Keratinocyte (primary cell): Measurements from ENCODE around the gene AFG1L. TPM values are rescaled to one million over a fixed set of nuclear protein-coding genes. Genes with fewer than 3 reads are reported as not detected.

Source experiments
- DNase-seq: peaks from one replicate; pipeline ENCODE4 v3.0.0-alpha.2; 2011; ENCODE audit warnings: low read depth, missing footprints, low spot score
- FAIRE-seq: peaks from 2 replicates; lab custom pipeline; 2011; peaks lifted over from hg19 to GRCh38; lab: Jason Lieb, UNC
- H2AFZ ChIP-seq: 2 replicates; pipeline ENCODE4 v1.6.0; 2012; ENCODE audit warnings: low read length, control low read depth, inconsistent platforms; ENCODE audit not compliant: control insufficient read depth
- H3K27ac ChIP-seq: 2 replicates; pipeline ENCODE4 v1.5.1; 2011; ENCODE audit warnings: low read length; ENCODE audit not compliant: control insufficient read depth, insufficient read depth
- H3K27me3 ChIP-seq: 3 replicates; pipeline ENCODE4 v1.6.0; 2011; ENCODE audit warnings: low read length; ENCODE audit not compliant: control insufficient read depth, insufficient read depth; ENCODE audit errors: extremely low read depth
- H3K36me3 ChIP-seq, 2 experiments: 2 replicates in 1 of 2; 3 replicates in 1 of 2; pipeline ENCODE4 v1.5.1; 2011; ENCODE audit warnings: low read length in 2 of 2, mild to moderate bottlenecking in 1 of 2; ENCODE audit not compliant: control insufficient read depth in 2 of 2, insufficient read depth in 2 of 2; ENCODE audit errors: extremely low read depth in 1 of 2
- H3K4me1 ChIP-seq: 3 replicates; pipeline ENCODE4 v1.5.1; 2011; ENCODE audit warnings: low read length; ENCODE audit not compliant: control insufficient read depth, insufficient read depth; ENCODE audit errors: extremely low read depth
- H3K4me2 ChIP-seq: 3 replicates; pipeline ENCODE4 v1.6.0; 2011; ENCODE audit warnings: low read depth, low read length; ENCODE audit not compliant: control insufficient read depth, insufficient read depth; ENCODE audit errors: extremely low read depth
- H3K4me3 ChIP-seq, 3 experiments: fragments of 200-600 bp in 1 of 3; sonication (generic) in 1 of 3; 2 replicates in 2 of 3; 3 replicates in 1 of 3; pipeline ENCODE4 v1.5.1; 2011 to 2016; ENCODE audit warnings: low read length in 3 of 3, mild to moderate bottlenecking in 3 of 3, control low read depth in 2 of 3, inconsistent platforms in 1 of 3, low read depth in 1 of 3, mixed read lengths in 1 of 3, mixed run types in 1 of 3, moderate library complexity in 1 of 3; ENCODE audit not compliant: control insufficient read depth in 2 of 3, insufficient read depth in 2 of 3; ENCODE audit errors: extremely low read depth in 1 of 3
- H3K79me2 ChIP-seq: 2 replicates; pipeline ENCODE4 v1.6.0; 2012; ENCODE audit warnings: low read length; ENCODE audit not compliant: control insufficient read depth, insufficient read depth
- H3K9ac ChIP-seq: 3 replicates; pipeline ENCODE4 v1.6.0; 2011; ENCODE audit warnings: low read length; ENCODE audit not compliant: control insufficient read depth, insufficient read depth; ENCODE audit errors: extremely low read depth
- H3K9me1 ChIP-seq: 3 replicates; pipeline ENCODE4 v1.6.0; 2011; ENCODE audit warnings: low read length; ENCODE audit not compliant: control insufficient read depth, insufficient read depth; ENCODE audit errors: extremely low read depth
- H3K9me3 ChIP-seq: 2 replicates; pipeline ENCODE4 v1.5.1; 2012; ENCODE audit warnings: low read depth, low read length; ENCODE audit not compliant: control insufficient read depth
- H4K20me1 ChIP-seq: 3 replicates; pipeline ENCODE4 v1.6.0; 2011; ENCODE audit warnings: low read length; ENCODE audit not compliant: control insufficient read depth, insufficient read depth; ENCODE audit errors: extremely low read depth
- CTCF ChIP-seq, 3 experiments: IDR thresholded peaks in 1 of 3; conservative IDR thresholded peaks in 1 of 3; optimal IDR thresholded peaks in 1 of 3; 2 replicates in 2 of 3; 3 replicates in 1 of 3; pipeline versions ENCODE3 to v1.5.1; 2011; ENCODE audit warnings: low read length in 3 of 3, mild to moderate bottlenecking in 3 of 3, moderate library complexity in 2 of 3, control low read depth in 1 of 3, inconsistent platforms in 1 of 3; ENCODE audit not compliant: insufficient read depth in 2 of 3; ENCODE audit errors: extremely low read depth in 1 of 3
- EZH2 ChIP-seq: IDR thresholded peaks from one replicate; pipeline ENCODE4 v1.6.1; 2012; ENCODE audit warnings: inconsistent platforms, mild to moderate bottlenecking, low read length, moderate library complexity
- dilution Hi-C: fragments of 300-500 bp; cut with MboI; formaldehyde crosslinking; loops from one replicate; pipeline ENCODE4 v1.7.0; 2020; ENCODE audit warnings: low sequenced_read_pairs; ENCODE audit not compliant: extremely low pct_ligation_motif_present
- polyA plus RNA-seq, 5 experiments: library from polyadenylated mRNA; depleted of rRNA in 3 of 5; stranded (reverse) in 3 of 5; stranded (forward) in 1 of 5; unstranded in 1 of 5; fragments of >200 nt; gene quantifications; 1 replicate in 1 of 5; 2 replicates in 3 of 5; 3 replicates in 1 of 5; pipeline versions ENCODE4 v1.2.1 to v1.2.3, GENCODE V29; 2011 to 2012; ENCODE audit warnings: missing spikeins in 2 of 5, low read depth in 1 of 5, low replicate concordance in 1 of 5

Gene AFG1L
- polyA plus RNA-seq, 1 donor (not counting 4 experiments of a cell fraction or from before 2014, with no cell fraction given): 3.1 TPM

- H4K20me1 ChIP-seq: no peaks in the 10 kb centered on the region
- DNase-seq: no peak
- H3K36me3 ChIP-seq: no peaks in the 10 kb centered on the region
- dilution Hi-C loops: no loop called here
- no peak for FAIRE-seq
- H3K4me2 ChIP-seq: no peak overlapping the region
- no peak for TF ChIP-seq CTCF (optimal IDR thresholded peaks at IDR 0.05 in 1 of 3, IDR thresholded peaks at IDR 0.05 in 1 of 3, conservative IDR thresholded peaks at IDR 0.05 in 1 of 3; ENCODE audit: extremely low read depth in 1 of 3, insufficient read depth in 2 of 3, low read length in 3 of 3)
- H3K9ac ChIP-seq: no peak overlapping the region
- H3K4me1 ChIP-seq: peaks cover 7% of the 10 kb centered on the region
- no peak overlapping the region for H3K4me3 ChIP-seq
- no peaks in the 10 kb centered on the region for H3K79me2 ChIP-seq
- H3K27me3 ChIP-seq: no peaks in the 10 kb centered on the region
- H2AFZ ChIP-seq: no peak overlapping the region
- H3K9me3 ChIP-seq: no peaks in the 10 kb centered on the region
- no peaks in the 10 kb centered on the region for H3K9me1 ChIP-seq
- no peak overlapping the region for H3K27ac ChIP-seq
Observed at GRCh38 chr6:108312605-108313004, 17.8 kb downstream of the AFG1L start.

DNA sequence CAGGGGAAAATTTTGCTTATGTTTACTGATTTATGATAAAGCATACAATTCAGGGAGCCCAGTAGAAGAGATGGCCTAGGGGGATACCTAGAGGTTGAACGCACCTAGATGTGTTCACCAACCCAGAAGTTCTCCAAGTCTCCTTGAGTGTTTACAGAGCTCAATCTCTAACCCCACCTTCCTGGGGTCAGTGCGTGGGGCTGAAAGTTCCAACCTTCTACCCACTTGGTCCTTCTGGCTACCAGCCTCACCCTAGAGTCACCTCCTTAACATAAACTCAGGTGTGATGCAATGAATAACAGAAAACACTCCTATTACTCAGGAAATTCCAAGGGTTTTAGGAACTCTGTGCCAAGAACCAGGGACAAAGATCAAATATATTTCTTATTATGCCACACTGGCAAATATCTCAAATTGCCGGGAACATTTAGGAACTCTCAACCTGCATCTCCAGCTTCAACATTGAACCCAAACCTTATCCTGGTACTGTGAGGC is 26.4 kb downstream of the AFG1L start:
- Histone ChIP-seq H3K9ac (no peak overlapping the region), H3K4me1 (peaks cover 2% of the 10 kb centered on the region), H3K4me3 (no peak overlapping the region), H3K4me2 (no peak overlapping the region), H3K79me2 (no peaks in the 10 kb centered on the region), H3K27ac (no peak overlapping the region), H3K36me3 (peaks cover 0 to 3% of the 10 kb centered on the region in 2 experiments), H3K9me3 (no peaks in the 10 kb centered on the region), H4K20me1 (no peaks in the 10 kb centered on the region), H3K9me1 (no peaks in the 10 kb centered on the region), H3K27me3 (no peaks in the 10 kb centered on the region), H2AFZ (no peak overlapping the region)
- FAIRE-seq (no peak), DNase-seq (no peak)
- no peak for TF ChIP-seq EZH2
- no peak for TF ChIP-seq CTCF (optimal IDR thresholded peaks at IDR 0.05 in 1 of 3, IDR thresholded peaks at IDR 0.05 in 1 of 3, conservative IDR thresholded peaks at IDR 0.05 in 1 of 3; ENCODE audit: extremely low read depth in 1 of 3, insufficient read depth in 2 of 3, low read length in 3 of 3)
- dilution Hi-C loops: no loop called here
